HCT116 (cell line): ENCODE data around the gene KRT14. TPM values are rescaled to one million over a fixed set of nuclear protein-coding genes. Genes with fewer than 3 reads are reported as not detected.

Source experiments
- ATAC-seq: fragments of 200-7000 bp; cut with Tn5 transposase; 2 replicates; pipeline ENCODE4 v1.9.1; 2020; ENCODE audit warnings: mild to moderate bottlenecking, moderate library complexity
- BruUV-seq: library from RNA; stranded (reverse); fragments of 400-500 nt; replicated peaks from 2 replicates; lab custom pipeline; 2021; lab: Mats Ljungman, UMichigan
- CTCF ChIA-PET: fragments of 300-600 bp; sonication (Branson Sonifier 250); formaldehyde crosslinking; loops from one replicate; lab custom pipeline; 2021; ENCODE audit warnings: antibody characterized with exemption; lab: Charles Lee
- POLR2A ChIA-PET: fragments of 300-600, 350-600 bp; sonication (Branson Sonifier 250); formaldehyde crosslinking; loops from one replicate; lab custom pipeline; 2021; ENCODE audit warnings: antibody characterized with exemption; lab: Charles Lee
- RAD21 ChIA-PET, 2 experiments: fragments of 300-600 bp; sonication (Branson Sonifier 250); formaldehyde crosslinking; loops; one replicate each; lab custom pipeline; 2023; ENCODE audit warnings: low total read pairs in 2 of 2; ENCODE audit not compliant: uncharacterized antibody in 2 of 2, unreplicated experiment in 2 of 2, low non-redundant PET in 1 of 2; lab: Charles Lee
- DNase-seq: peaks from one replicate; pipeline ENCODE4 v3.0.0-alpha.2; 2010; ENCODE audit warnings: low read depth, low spot score
- H2AFZ ChIP-seq: fragments of 200-600 bp; shearing (Covaris generic), sonication (generic); 2 replicates; pipeline ENCODE4 v1.6.1; 2017; ENCODE audit warnings: low read depth, mixed run types, mixed read lengths, antibody characterized with exemption, low read length; ENCODE audit not compliant: poor library complexity, severe bottlenecking
- H3K27ac ChIP-seq: 2 replicates; pipeline ENCODE4 v1.5.1; 2012; ENCODE audit warnings: low read depth, low read length
- H3K27me3 ChIP-seq: fragments of 200-600 bp; sonication (generic); 2 replicates; pipeline ENCODE4 v1.6.1; 2016; ENCODE audit warnings: mixed run types, low read length, mixed read lengths; ENCODE audit not compliant: insufficient read depth
- H3K36me3 ChIP-seq, 2 experiments: fragments of 200-500 bp in 1 of 2; fragments of 200-600 bp in 1 of 2; sonication (Bioruptor generic) in 1 of 2; sonication (generic) in 1 of 2; 2 replicates each; pipeline versions ENCODE4 v1.5.1 to v1.6.1; 2014 to 2016; ENCODE audit warnings: low read length in 2 of 2, inconsistent platforms in 1 of 2, mixed read lengths in 1 of 2, mixed run types in 1 of 2; ENCODE audit not compliant: insufficient read depth in 2 of 2, control insufficient read depth in 1 of 2
- H3K4me1 ChIP-seq, 2 experiments: fragments of 200-600 bp in 1 of 2; sonication (generic) in 1 of 2; 2 replicates each; pipeline versions ENCODE4 v1.5.1 to v1.6.1; 2012 to 2017; ENCODE audit warnings: low read length in 2 of 2, inconsistent platforms in 1 of 2, mild to moderate bottlenecking in 1 of 2, mixed read lengths in 1 of 2, mixed run types in 1 of 2, moderate library complexity in 1 of 2; ENCODE audit not compliant: insufficient read depth in 2 of 2, control insufficient read depth in 1 of 2
- H3K4me2 ChIP-seq: fragments of 200-600 bp; sonication (generic); 2 replicates; pipeline ENCODE4 v1.6.1; 2017; ENCODE audit warnings: mixed run types, low read length, mixed read lengths
- H3K4me3 ChIP-seq, 2 experiments: fragments of 200-600 bp in 1 of 2; sonication (generic) in 1 of 2; replicated peaks in 1 of 2; 2 replicates each; pipeline ENCODE4 v1.5.1; 2011 to 2016; ENCODE audit warnings: low read length in 2 of 2, control low read depth in 1 of 2, low read depth in 1 of 2, mild to moderate bottlenecking in 1 of 2, mixed read lengths in 1 of 2, mixed run types in 1 of 2
- H3K79me2 ChIP-seq: fragments of 200-600 bp; sonication (generic); 2 replicates; pipeline ENCODE4 v1.6.1; 2017; ENCODE audit warnings: mild to moderate bottlenecking, mixed run types, low read length, moderate library complexity, mixed read lengths; ENCODE audit not compliant: insufficient read depth
- H3K9ac ChIP-seq: fragments of 200-600 bp; sonication (generic); 2 replicates; pipeline ENCODE4 v1.6.1; 2016; ENCODE audit warnings: low read length, mixed read lengths
- H3K9me2 ChIP-seq: fragments of 200-600 bp; sonication (generic), shearing (Covaris generic); 2 replicates; pipeline ENCODE4 v1.6.1; 2017; ENCODE audit warnings: mixed run types, mild to moderate bottlenecking, moderate library complexity; ENCODE audit not compliant: insufficient read depth
- H3K9me3 ChIP-seq, 2 experiments: fragments of 200-500 bp in 1 of 2; fragments of 200-600 bp in 1 of 2; sonication (Bioruptor generic) in 1 of 2; sonication (generic) in 1 of 2; 2 replicates each; pipeline ENCODE4 v1.6.1; 2014 to 2017; ENCODE audit warnings: low read length in 2 of 2, mixed read lengths in 2 of 2, inconsistent platforms in 1 of 2, low read depth in 1 of 2, mild to moderate bottlenecking in 1 of 2, mixed run types in 1 of 2, moderate library complexity in 1 of 2; ENCODE audit not compliant: control insufficient read depth in 1 of 2, insufficient read depth in 1 of 2
- H4K20me1 ChIP-seq: fragments of 200-600 bp; sonication (generic), shearing (Covaris generic); 2 replicates; pipeline ENCODE4 v1.6.1; 2017; ENCODE audit warnings: mixed run types, mild to moderate bottlenecking, moderate library complexity; ENCODE audit not compliant: insufficient read depth
- CBX3 ChIP-seq: IDR thresholded peaks from 2 replicates; pipeline ENCODE4 v1.6.1; 2012; ENCODE audit warnings: low read depth
- EGR1 ChIP-seq: IDR thresholded peaks from 2 replicates; pipeline ENCODE4 v1.6.1; 2012; ENCODE audit warnings: low read depth
- EZH2phosphoT487 ChIP-seq: fragments of 200-600 bp; IDR thresholded peaks from 2 replicates; pipeline ENCODE4 v1.6.1; 2018; ENCODE audit warnings: antibody characterized with exemption, borderline replicate concordance
- FOSL1 ChIP-seq: IDR thresholded peaks from 2 replicates; pipeline ENCODE4 v1.6.1; 2012; ENCODE audit warnings: low read depth
- JUND ChIP-seq: IDR thresholded peaks from 2 replicates; pipeline ENCODE4 v1.6.1; 2012
- POLR2A ChIP-seq: IDR thresholded peaks from 2 replicates; pipeline ENCODE4 v1.7.0; 2011; ENCODE audit warnings: borderline replicate concordance; ENCODE audit not compliant: insufficient read depth, insufficient read length; ENCODE audit errors: extremely low read depth
- SP1 ChIP-seq: IDR thresholded peaks from 2 replicates; pipeline ENCODE4 v1.6.1; 2012; ENCODE audit warnings: low read depth
- ZFX ChIP-seq: fragments of 450-650 bp; IDR thresholded peaks from 2 replicates; pipeline ENCODE4 v1.6.1; 2017
- intact Hi-C: fragments of 100-400 bp; cut with micrococcal nuclease; formaldehyde crosslinking; loops from 2 replicates; pipeline ENCODE4 v1.10.0; 2022
- total RNA-seq: library from RNA; stranded (reverse); gene quantifications from one replicate; pipeline ENCODE4 v1.2.1, GENCODE V29; 2021; ENCODE audit not compliant: unreplicated experiment
- TF ChIP-seq, protein P1 (sequence below), 3 experiments: fragments of 200-600 bp in 1 of 3; sonication (generic) in 1 of 3; IDR thresholded peaks in 2 of 3; conservative IDR thresholded peaks in 1 of 3; 2 replicates each; pipeline ENCODE4 v1.5.1; 2012 to 2017; ENCODE audit warnings: low read depth in 2 of 3, low read length in 2 of 3, antibody characterized with exemption in 1 of 3, borderline replicate concordance in 1 of 3, control low read depth in 1 of 3, mild to moderate bottlenecking in 1 of 3, mixed read lengths in 1 of 3, mixed run types in 1 of 3, moderate library complexity in 1 of 3; ENCODE audit not compliant: insufficient read depth in 1 of 3
- TF ChIP-seq, protein P2 (sequence below): IDR thresholded peaks from 2 replicates; pipeline ENCODE4 v1.6.1; 2012; ENCODE audit warnings: low read depth
- TF ChIP-seq, protein P3 (sequence below): IDR thresholded peaks from 2 replicates; pipeline ENCODE4 v1.6.1; 2011; ENCODE audit warnings: mild to moderate bottlenecking, low read length, moderate library complexity; ENCODE audit not compliant: insufficient replicate concordance; ENCODE audit errors: extremely low read depth
- TF ChIP-seq, protein P4 (sequence below): IDR thresholded peaks from 2 replicates; pipeline ENCODE4 v1.6.1; 2012

The KRT14 gene
- total RNA-seq, 1 experiment from 2014 or later: not detected

DNA sequence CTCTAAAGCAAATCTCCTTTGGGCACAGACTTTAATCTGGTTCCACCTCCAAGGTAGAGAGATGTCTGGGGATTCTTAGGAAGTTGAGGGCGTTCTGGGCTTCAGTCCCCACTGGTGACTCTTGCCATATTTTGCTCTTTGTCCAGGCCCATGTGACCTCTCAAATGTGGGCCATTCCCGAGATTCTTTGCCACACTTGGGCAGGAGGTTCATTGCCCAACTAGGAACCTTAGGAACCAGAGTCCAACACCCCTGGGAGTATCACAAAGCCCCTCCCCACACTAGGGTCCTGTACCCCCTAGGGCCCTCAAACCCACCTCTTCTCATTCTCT, 6.5 kb downstream of the KRT14 start:
- POLR2A ChIA-PET: interaction anchor here (1.3 to 1.8 kb wide), 2 partner anchors 68 to 109 kb away, joined by 4 to 9 read pairs; no protein-coding TSS in a partner anchor
- no peaks in the 10 kb centered on the region for H3K9me3 ChIP-seq
- no peak overlapping the region for H2AFZ ChIP-seq
- RAD21 ChIA-PET: interaction anchor here (1.1 to 1.4 kb wide), 4 partner anchors 31 to 83 kb away, joined by 4 to 7 read pairs (median 6); no protein-coding TSS in a partner anchor
- peak overlapping the region in 1 of 2 experiments; percentile 47; a peak in 1 of 4 replicates for H3K4me3 ChIP-seq
- TF ChIP-seq EGR1: no peak
- no peak for TF ChIP-seq ZFX
- TF ChIP-seq, protein P1, sequence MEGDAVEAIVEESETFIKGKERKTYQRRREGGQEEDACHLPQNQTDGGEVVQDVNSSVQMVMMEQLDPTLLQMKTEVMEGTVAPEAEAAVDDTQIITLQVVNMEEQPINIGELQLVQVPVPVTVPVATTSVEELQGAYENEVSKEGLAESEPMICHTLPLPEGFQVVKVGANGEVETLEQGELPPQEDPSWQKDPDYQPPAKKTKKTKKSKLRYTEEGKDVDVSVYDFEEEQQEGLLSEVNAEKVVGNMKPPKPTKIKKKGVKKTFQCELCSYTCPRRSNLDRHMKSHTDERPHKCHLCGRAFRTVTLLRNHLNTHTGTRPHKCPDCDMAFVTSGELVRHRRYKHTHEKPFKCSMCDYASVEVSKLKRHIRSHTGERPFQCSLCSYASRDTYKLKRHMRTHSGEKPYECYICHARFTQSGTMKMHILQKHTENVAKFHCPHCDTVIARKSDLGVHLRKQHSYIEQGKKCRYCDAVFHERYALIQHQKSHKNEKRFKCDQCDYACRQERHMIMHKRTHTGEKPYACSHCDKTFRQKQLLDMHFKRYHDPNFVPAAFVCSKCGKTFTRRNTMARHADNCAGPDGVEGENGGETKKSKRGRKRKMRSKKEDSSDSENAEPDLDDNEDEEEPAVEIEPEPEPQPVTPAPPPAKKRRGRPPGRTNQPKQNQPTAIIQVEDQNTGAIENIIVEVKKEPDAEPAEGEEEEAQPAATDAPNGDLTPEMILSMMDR (IDR thresholded peaks at IDR 0.05 in 2 of 3, conservative IDR thresholded peaks at IDR 0.05 in 1 of 3; ENCODE audit: borderline replicate concordance in 1 of 3, insufficient read depth in 1 of 3, low read depth in 2 of 3, low read length in 2 of 3): no peak
- TF ChIP-seq EZH2phosphoT487: no peak
- TF ChIP-seq SP1: no peak
- TF ChIP-seq, protein P2, sequence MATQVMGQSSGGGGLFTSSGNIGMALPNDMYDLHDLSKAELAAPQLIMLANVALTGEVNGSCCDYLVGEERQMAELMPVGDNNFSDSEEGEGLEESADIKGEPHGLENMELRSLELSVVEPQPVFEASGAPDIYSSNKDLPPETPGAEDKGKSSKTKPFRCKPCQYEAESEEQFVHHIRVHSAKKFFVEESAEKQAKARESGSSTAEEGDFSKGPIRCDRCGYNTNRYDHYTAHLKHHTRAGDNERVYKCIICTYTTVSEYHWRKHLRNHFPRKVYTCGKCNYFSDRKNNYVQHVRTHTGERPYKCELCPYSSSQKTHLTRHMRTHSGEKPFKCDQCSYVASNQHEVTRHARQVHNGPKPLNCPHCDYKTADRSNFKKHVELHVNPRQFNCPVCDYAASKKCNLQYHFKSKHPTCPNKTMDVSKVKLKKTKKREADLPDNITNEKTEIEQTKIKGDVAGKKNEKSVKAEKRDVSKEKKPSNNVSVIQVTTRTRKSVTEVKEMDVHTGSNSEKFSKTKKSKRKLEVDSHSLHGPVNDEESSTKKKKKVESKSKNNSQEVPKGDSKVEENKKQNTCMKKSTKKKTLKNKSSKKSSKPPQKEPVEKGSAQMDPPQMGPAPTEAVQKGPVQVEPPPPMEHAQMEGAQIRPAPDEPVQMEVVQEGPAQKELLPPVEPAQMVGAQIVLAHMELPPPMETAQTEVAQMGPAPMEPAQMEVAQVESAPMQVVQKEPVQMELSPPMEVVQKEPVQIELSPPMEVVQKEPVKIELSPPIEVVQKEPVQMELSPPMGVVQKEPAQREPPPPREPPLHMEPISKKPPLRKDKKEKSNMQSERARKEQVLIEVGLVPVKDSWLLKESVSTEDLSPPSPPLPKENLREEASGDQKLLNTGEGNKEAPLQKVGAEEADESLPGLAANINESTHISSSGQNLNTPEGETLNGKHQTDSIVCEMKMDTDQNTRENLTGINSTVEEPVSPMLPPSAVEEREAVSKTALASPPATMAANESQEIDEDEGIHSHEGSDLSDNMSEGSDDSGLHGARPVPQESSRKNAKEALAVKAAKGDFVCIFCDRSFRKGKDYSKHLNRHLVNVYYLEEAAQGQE: no peak
- no peak for TF ChIP-seq POLR2A
- TF ChIP-seq JUND: no peak
- TF ChIP-seq, protein P3, sequence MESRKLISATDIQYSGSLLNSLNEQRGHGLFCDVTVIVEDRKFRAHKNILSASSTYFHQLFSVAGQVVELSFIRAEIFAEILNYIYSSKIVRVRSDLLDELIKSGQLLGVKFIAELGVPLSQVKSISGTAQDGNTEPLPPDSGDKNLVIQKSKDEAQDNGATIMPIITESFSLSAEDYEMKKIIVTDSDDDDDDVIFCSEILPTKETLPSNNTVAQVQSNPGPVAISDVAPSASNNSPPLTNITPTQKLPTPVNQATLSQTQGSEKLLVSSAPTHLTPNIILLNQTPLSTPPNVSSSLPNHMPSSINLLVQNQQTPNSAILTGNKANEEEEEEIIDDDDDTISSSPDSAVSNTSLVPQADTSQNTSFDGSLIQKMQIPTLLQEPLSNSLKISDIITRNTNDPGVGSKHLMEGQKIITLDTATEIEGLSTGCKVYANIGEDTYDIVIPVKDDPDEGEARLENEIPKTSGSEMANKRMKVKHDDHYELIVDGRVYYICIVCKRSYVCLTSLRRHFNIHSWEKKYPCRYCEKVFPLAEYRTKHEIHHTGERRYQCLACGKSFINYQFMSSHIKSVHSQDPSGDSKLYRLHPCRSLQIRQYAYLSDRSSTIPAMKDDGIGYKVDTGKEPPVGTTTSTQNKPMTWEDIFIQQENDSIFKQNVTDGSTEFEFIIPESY: no peak
- TF ChIP-seq, protein P4, sequence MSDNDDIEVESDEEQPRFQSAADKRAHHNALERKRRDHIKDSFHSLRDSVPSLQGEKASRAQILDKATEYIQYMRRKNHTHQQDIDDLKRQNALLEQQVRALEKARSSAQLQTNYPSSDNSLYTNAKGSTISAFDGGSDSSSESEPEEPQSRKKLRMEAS: no peak
- no peak for TF ChIP-seq FOSL1
- no peak for TF ChIP-seq CBX3
- H3K36me3 ChIP-seq: no peaks in the 10 kb centered on the region
- peaks cover 22 to 49% of the 10 kb centered on the region in 2 experiments for H3K4me1 ChIP-seq
- no TSS peak for BruUV-seq
- no peak overlapping the region; the same call in 1 of the 2 replicates for H3K27ac ChIP-seq
- no peak overlapping the region for H3K9ac ChIP-seq
- H3K4me2 ChIP-seq: peak overlapping the region; percentile 84
- no peaks in the 10 kb centered on the region for H3K27me3 ChIP-seq
- no peaks in the 10 kb centered on the region for H3K9me2 ChIP-seq
- no peaks in the 10 kb centered on the region for H4K20me1 ChIP-seq
- ATAC-seq (no peak), DNase-seq (no peak)
- CTCF ChIA-PET: interaction anchor here (0.6 to 2.3 kb wide), 12 partner anchors 9 to 86 kb away, joined by 3 to 29 read pairs (median 6); no protein-coding TSS in a partner anchor
- intact Hi-C loops: no loop called here
- H3K79me2 ChIP-seq: no peaks in the 10 kb centered on the region
